HL-60/S4 treated with retinoic acid at 250 ng/mL for 4 days and 3 days (cell line): ENCODE results near the gene CHN2.

ENCODE experiments used
- in situ Hi-C: fragments of 300-500 bp; cut with MboI; formaldehyde crosslinking; loops from 2 replicates; pipeline ENCODE4 v1.7.0; 2022; ENCODE audit warnings: low sequenced_read_pairs

The CHN2 gene

GRCh38 chr7:29482056-29482455 is 287.5 kb downstream of the CHN2 start:
- in situ Hi-C loops, result no loop called here

GRCh38 chr7:29483219-29484104 is 288.9 kb downstream of the CHN2 start:
- in situ Hi-C loops, result no loop called here

- in situ Hi-C loops, result no loop called here
These were observed 289.7 kb downstream of the CHN2 start for GRCh38 chr7:29484280-29484679.

- in situ Hi-C loops, result no loop called here
These were observed 291.0 kb downstream of the CHN2 start for GRCh38 chr7:29485339-29486190.

GRCh38 chr7:29486191-29486700 is 291.7 kb downstream of the CHN2 start:
- in situ Hi-C loops, result no loop called here

GRCh38 chr7:29487424-29487823 is 292.8 kb downstream of the CHN2 start:
- in situ Hi-C loops, result no loop called here

- in situ Hi-C loops, result no loop called here
These were observed 293.8 kb downstream of the CHN2 start for GRCh38 chr7:29488203-29488970.

- in situ Hi-C loops, result no loop called here
These were observed 294.4 kb downstream of the CHN2 start for GRCh38 chr7:29488977-29489376.

GRCh38 chr7:29490094-29490607 is 295.6 kb downstream of the CHN2 start:
- in situ Hi-C loops, result no loop called here

GRCh38 chr7:29494350-29494749 is 299.8 kb downstream of the CHN2 start:
- in situ Hi-C loops, result no loop called here

- in situ Hi-C loops, result no loop called here
These were observed 301.1 kb downstream of the CHN2 start for GRCh38 chr7:29495653-29496052.

GRCh38 chr7:29496355-29497020 is 301.9 kb downstream of the CHN2 start:
- in situ Hi-C loops, result no loop called here

GRCh38 chr7:29499932-29500331 is 305.4 kb downstream of the CHN2 start:
- in situ Hi-C loops, result no loop called here

GRCh38 chr7:29500719-29501118 is 306.1 kb downstream of the CHN2 start:
- in situ Hi-C loops, result no loop called here

GRCh38 chr7:29502133-29502532 is 307.6 kb downstream of the CHN2 start:
- in situ Hi-C loops, result no loop called here

GRCh38 chr7:29505931-29506330 is 311.4 kb downstream of the CHN2 start:
- in situ Hi-C loops, result no loop called here

- in situ Hi-C loops, result no loop called here
These were observed 314.0 kb downstream of the CHN2 start for GRCh38 chr7:29508608-29509007.

GRCh38 chr7:29510028-29510427 is 315.5 kb downstream of the CHN2 start:
- in situ Hi-C loops, result no loop called here

- in situ Hi-C loops, result no loop called here
These were observed 316.8 kb downstream of the CHN2 start for GRCh38 chr7:29511337-29511736.

- in situ Hi-C loops, result no loop called here
These were observed 317.3 kb downstream of the CHN2 start for GRCh38 chr7:29511851-29512250.
